ENCODE results near the gene FSTL5. TPM values are rescaled to one million over a fixed set of nuclear protein-coding genes. Genes with fewer than 3 reads are reported as not detected.

The FSTL5 gene
- total RNA-seq, 1 experiment from 2014 or later = not detected

- DNase-seq (ENCODE audit: low read depth) = peak; percentile 88
Measured at GRCh38 chr4:161714022-161714751, 449.6 kb downstream of the FSTL5 start.

- no peak for DNase-seq (ENCODE audit: low read depth)
Measured at GRCh38 chr4:161704653-161705052, 459.1 kb downstream of the FSTL5 start.

- DNase-seq (ENCODE audit: low read depth) = no peak
Measured at GRCh38 chr4:161704040-161704439, 459.8 kb downstream of the FSTL5 start.

- no peak for DNase-seq (ENCODE audit: low read depth)
Measured at GRCh38 chr4:161702287-161702686, 461.5 kb downstream of the FSTL5 start.

GRCh38 chr4:161696944-161697343, 466.9 kb downstream of the FSTL5 start:
- peak; percentile 10 for DNase-seq (ENCODE audit: low read depth)

GRCh38 chr4:161680146-161680545, 483.7 kb downstream of the FSTL5 start:
- DNase-seq (ENCODE audit: low read depth) = no peak

GRCh38 chr4:161664740-161665139, 499.1 kb downstream of the FSTL5 start:
- DNase-seq (ENCODE audit: low read depth) = no peak

GRCh38 chr4:161663844-161664243, 500.0 kb downstream of the FSTL5 start:
- DNase-seq (ENCODE audit: low read depth) = no peak

- no peak for DNase-seq (ENCODE audit: low read depth)
Measured at GRCh38 chr4:161658676-161659075, 505.1 kb downstream of the FSTL5 start.

GRCh38 chr4:161657616-161658015, 506.2 kb downstream of the FSTL5 start:
- no peak for DNase-seq (ENCODE audit: low read depth)

- no peak for DNase-seq (ENCODE audit: low read depth)
Measured at GRCh38 chr4:161656594-161656993, 507.2 kb downstream of the FSTL5 start.

- DNase-seq (ENCODE audit: low read depth) = peak; percentile 5
Measured at GRCh38 chr4:161655148-161655547, 508.7 kb downstream of the FSTL5 start.

- no peak for DNase-seq (ENCODE audit: low read depth)
Measured at GRCh38 chr4:161653697-161654096, 510.1 kb downstream of the FSTL5 start.

- no peak for DNase-seq (ENCODE audit: low read depth)
Measured at GRCh38 chr4:161651586-161651985, 512.2 kb downstream of the FSTL5 start.

GRCh38 chr4:161650812-161651211, 513.0 kb downstream of the FSTL5 start:
- DNase-seq (ENCODE audit: low read depth) = no peak

GRCh38 chr4:161647757-161648156, 516.0 kb downstream of the FSTL5 start:
- DNase-seq (ENCODE audit: low read depth) = no peak

- DNase-seq (ENCODE audit: low read depth) = peak; percentile 20
Measured at GRCh38 chr4:161642708-161643107, 521.1 kb downstream of the FSTL5 start.

- DNase-seq (ENCODE audit: low read depth) = peak; percentile 60
Measured at GRCh38 chr4:161629694-161630441, 533.9 kb downstream of the FSTL5 start.

- peak; percentile 1 for DNase-seq (ENCODE audit: low read depth)
Measured at GRCh38 chr4:161604516-161605300, 559.1 kb downstream of the FSTL5 start.

GRCh38 chr4:161601011-161601410, 562.8 kb downstream of the FSTL5 start:
- no peak for DNase-seq (ENCODE audit: low read depth)

GRCh38 chr4:161595230-161595771, 568.5 kb downstream of the FSTL5 start:
- no peak for DNase-seq (ENCODE audit: low read depth)

- no peak for DNase-seq (ENCODE audit: low read depth)
Measured at GRCh38 chr4:161585011-161585410, 578.8 kb downstream of the FSTL5 start.
